Prostate gland (tissue), 2 donors: ENCODE data around the gene FAM171A2. TPM values are rescaled to one million over a fixed set of nuclear protein-coding genes. Genes with fewer than 3 reads are reported as not detected.

ENCODE experiments used
- DNase-seq: peaks from one replicate; pipeline ENCODE4 v3.0.0-alpha.2; 2019; ENCODE audit warnings: low spot score
- H3K27ac ChIP-seq, 2 donors: fragments of 200-600 bp; sonication (generic); 2 replicates each; pipeline ENCODE4 v1.5.1; 2017 to 2019
- H3K27me3 ChIP-seq: fragments of 200-600 bp; sonication (generic); replicated peaks from 2 replicates; pipeline ENCODE4 v1.5.1; 2019; ENCODE audit not compliant: insufficient read depth
- H3K36me3 ChIP-seq, 2 donors: fragments of 200-600 bp; sonication (generic); 1 replicate in 1 of 2; 2 replicates in 1 of 2; pipeline versions ENCODE4 v1.5.1 to v1.8.1; 2017 to 2019
- H3K4me1 ChIP-seq: fragments of 200-600 bp; sonication (generic); replicated peaks from 2 replicates; pipeline ENCODE4 v1.5.1; 2019
- H3K4me3 ChIP-seq, 2 donors: fragments of 200-600 bp; sonication (generic); 2 replicates each; pipeline ENCODE4 v1.5.1; 2017 to 2019
- H3K9me3 ChIP-seq: fragments of 200-600 bp; sonication (generic); 2 replicates; pipeline ENCODE4 v1.5.1; 2017
- CTCF ChIP-seq, 4 experiments: fragments of 200-600 bp in 2 of 4; fragments of 450-650 bp in 2 of 4; sonication (generic) in 2 of 4; IDR thresholded peaks; 1 replicate in 3 of 4; 2 replicates in 1 of 4; pipeline ENCODE4 v1.5.1; 2016 to 2019; ENCODE audit warnings: antibody characterized with exemption in 4 of 4, mild to moderate bottlenecking in 2 of 4, moderate library complexity in 2 of 4
- POLR2A ChIP-seq: fragments of 450-650 bp; IDR thresholded peaks from one replicate; pipeline ENCODE4 v1.6.1; 2016; ENCODE audit warnings: antibody characterized with exemption, mild to moderate bottlenecking
- POLR2AphosphoS5 ChIP-seq: sonication (generic); formaldehyde crosslinking; IDR thresholded peaks from one replicate; pipeline ENCODE4 v1.6.1; 2017; ENCODE audit warnings: antibody characterized with exemption
- WGBS: methylation state at CpG from one replicate; pipeline ENCODE4 v1.1.5; 2018; 5-methylcytosine and 5-hydroxymethylcytosine counted together
- intact Hi-C: fragments of 100-400 bp; cut with DNase I; formaldehyde crosslinking; loops from one replicate; pipeline ENCODE4 v1.14.2; 2022
- total RNA-seq, 2 donors: library from RNA; depleted of rRNA; stranded (reverse); fragments of >200 nt; gene quantifications; one replicate each; pipeline ENCODE4 v1.1.0, GENCODE V29; 2016

Gene FAM171A2
- total RNA-seq, 2 donors from 2014 or later: 1.8 to 6.1 TPM

GRCh38 chr17:44400226-44400847 lies 36.7 kb upstream of the FAM171A2 start:
- no peak overlapping the region for H3K27ac ChIP-seq
- no peaks in the 10 kb centered on the region for H3K9me3 ChIP-seq
- DNase-seq: no peak
- peaks cover 0 to 8% of the 10 kb centered on the region in 2 donors for H3K36me3 ChIP-seq
- intact Hi-C loops: no loop called here
- 92% methylated on average over 3 of the region's 3 CpGs for WGBS
- no peaks in the 10 kb centered on the region for H3K27me3 ChIP-seq
- peak in 3 of 4 experiments; percentile 33 to 46 (median 36) for TF ChIP-seq CTCF (IDR thresholded peaks at IDR 0.05)
- TF ChIP-seq POLR2AphosphoS5: no peak
- H3K4me3 ChIP-seq: no peak overlapping the region
- no peaks in the 10 kb centered on the region for H3K4me1 ChIP-seq

- no peak for DNase-seq
- Histone ChIP-seq H3K4me3 (no peak overlapping the region), H3K27ac (no peak overlapping the region), H3K4me1 (no peaks in the 10 kb centered on the region), H3K9me3 (no peaks in the 10 kb centered on the region), H3K36me3 (peaks cover 0 to 8% of the 10 kb centered on the region in 2 donors), H3K27me3 (no peaks in the 10 kb centered on the region)
- WGBS: 94% methylated on average over 41 of the region's 41 CpGs
- intact Hi-C loops: loop anchor here (10.0 kb wide), 1 partner anchor 106 kb away; the partner anchor contains the start of gene GPATCH8
- no peak for TF ChIP-seq POLR2A
- no peak for TF ChIP-seq POLR2AphosphoS5
- TF ChIP-seq CTCF (IDR thresholded peaks at IDR 0.05): no peak
Observed at GRCh38 chr17:44398692-44399691, 35.3 kb upstream of the FAM171A2 start.

- Histone ChIP-seq H3K27ac (no peak overlapping the region), H3K27me3 (no peaks in the 10 kb centered on the region), H3K4me3 (no peak overlapping the region), H3K36me3 (peaks cover 0 to 8% of the 10 kb centered on the region in 2 donors), H3K9me3 (no peaks in the 10 kb centered on the region), H3K4me1 (no peaks in the 10 kb centered on the region)
- intact Hi-C loops: loop anchor here (10.0 kb wide), 1 partner anchor 107 kb away; the partner anchor contains the start of gene GPATCH8
- TF ChIP-seq CTCF (IDR thresholded peaks at IDR 0.05) (no peak), POLR2A (no peak)
- no peak for DNase-seq
- 92% methylated on average over 8 of the region's 8 CpGs for WGBS
Observed at GRCh38 chr17:44397479-44398440, 34.1 kb upstream of the FAM171A2 start.

- DNase-seq: no peak
- H3K9me3 ChIP-seq: no peaks in the 10 kb centered on the region
- intact Hi-C loops: loop anchor here (10.0 kb wide), 1 partner anchor 108 kb away; the partner anchor contains the start of gene GPATCH8
- H3K36me3 ChIP-seq: peaks cover 0 to 8% of the 10 kb centered on the region in 2 donors
- no peak overlapping the region for H3K4me3 ChIP-seq
- H3K4me1 ChIP-seq: no peaks in the 10 kb centered on the region
- WGBS: 88% methylated on average over 5 of the region's 5 CpGs
- no peak overlapping the region for H3K27ac ChIP-seq
- TF ChIP-seq POLR2AphosphoS5 (no peak), POLR2A (no peak), CTCF (IDR thresholded peaks at IDR 0.05) (no peak)
- H3K27me3 ChIP-seq: no peaks in the 10 kb centered on the region
Observed at GRCh38 chr17:44396946-44397345, 33.3 kb upstream of the FAM171A2 start.
